ENCODE results near the gene CD79A. TPM values are rescaled to one million over a fixed set of nuclear protein-coding genes. Genes with fewer than 3 reads are reported as not detected.

The CD79A gene
- total RNA-seq, 4 donors from 2014 or later, result 0.22 to 1.5 TPM; not detected in 2

GRCh38 chr19:41915776-41916414 lies 38.8 kb downstream of the CD79A start:
- Histone ChIP-seq H3K4me1 (no peaks in the 10 kb centered on the region), H3K9me3 (no peaks in the 10 kb centered on the region), H3K4me3 (replicated peaks in 1 of 3) (no peak overlapping the region), H3K27me3 (peaks cover 17% of the 10 kb centered on the region), H3K36me3 (no peaks in the 10 kb centered on the region), H3K27ac (no peak overlapping the region)
- intact Hi-C loops (cut with DNase I), result no loop called here
- 25 to 28% methylated on average over 26 to 27 of the region's 27 CpGs for WGBS, 2 donors
- DNase-seq, result no peak
- TF ChIP-seq CTCF (IDR thresholded peaks at IDR 0.05) (no peak), POLR2A (IDR thresholded peaks at IDR 0.05) (no peak)

GRCh38 chr19:41917676-41918075 lies 40.6 kb downstream of the CD79A start:
- Histone ChIP-seq H3K4me1 (no peaks in the 10 kb centered on the region), H3K4me3 (replicated peaks in 1 of 3) (no peak overlapping the region), H3K27me3 (peaks cover 14% of the 10 kb centered on the region), H3K9me3 (no peaks in the 10 kb centered on the region), H3K36me3 (no peaks in the 10 kb centered on the region), H3K27ac (no peak overlapping the region)
- DNase-seq, result no peak
- intact Hi-C loops (cut with DNase I), result no loop called here
- TF ChIP-seq CTCF (IDR thresholded peaks at IDR 0.05), result no peak
- TF ChIP-seq POLR2A (IDR thresholded peaks at IDR 0.05), result no peak
- WGBS, 2 donors, result 44 to 48% methylated on average over 4 to 11 of the region's 12 CpGs

GRCh38 chr19:41918095-41918494 lies 41.0 kb downstream of the CD79A start:
- H3K4me1 ChIP-seq, result no peaks in the 10 kb centered on the region
- H3K4me3 ChIP-seq (replicated peaks in 1 of 3), result no peak overlapping the region
- DNase-seq, result no peak
- no peak overlapping the region for H3K27ac ChIP-seq
- intact Hi-C loops (cut with DNase I), result no loop called here
- no peak for TF ChIP-seq POLR2A (IDR thresholded peaks at IDR 0.05)
- no peak for TF ChIP-seq CTCF (IDR thresholded peaks at IDR 0.05)
- WGBS, 2 donors, result 83 to 88% methylated on average over 6 of the region's 6 CpGs
- H3K36me3 ChIP-seq, result no peaks in the 10 kb centered on the region
- no peaks in the 10 kb centered on the region for H3K9me3 ChIP-seq
- H3K27me3 ChIP-seq, result peaks cover 17% of the 10 kb centered on the region

- no peaks in the 10 kb centered on the region for H3K4me1 ChIP-seq
- no peaks in the 10 kb centered on the region for H3K36me3 ChIP-seq
- WGBS, 2 donors, result 89 to 90% methylated on average over 5 of the region's 5 CpGs
- TF ChIP-seq CTCF (IDR thresholded peaks at IDR 0.05) (no peak), POLR2A (IDR thresholded peaks at IDR 0.05) (no peak)
- no peak overlapping the region for H3K27ac ChIP-seq
- peaks cover 17% of the 10 kb centered on the region for H3K27me3 ChIP-seq
- intact Hi-C loops (cut with DNase I), result no loop called here
- no peak overlapping the region for H3K4me3 ChIP-seq (replicated peaks in 1 of 3)
- no peaks in the 10 kb centered on the region for H3K9me3 ChIP-seq
- no peak for DNase-seq
Measured at GRCh38 chr19:41918653-41919244, 41.7 kb downstream of the CD79A start.

GRCh38 chr19:41919948-41920712 lies 43.1 kb downstream of the CD79A start:
- intact Hi-C loops (cut with DNase I), result no loop called here
- no peak for TF ChIP-seq CTCF (IDR thresholded peaks at IDR 0.05)
- TF ChIP-seq POLR2A (IDR thresholded peaks at IDR 0.05), result no peak
- no peak for DNase-seq
- no peak overlapping the region for H3K27ac ChIP-seq
- no peak overlapping the region for H3K4me3 ChIP-seq (replicated peaks in 1 of 3)
- no peaks in the 10 kb centered on the region for H3K4me1 ChIP-seq
- WGBS, 2 donors, result 83 to 93% methylated on average over 26 to 31 of the region's 33 CpGs
- H3K36me3 ChIP-seq, result no peaks in the 10 kb centered on the region
- no peaks in the 10 kb centered on the region for H3K9me3 ChIP-seq
- H3K27me3 ChIP-seq, result peaks cover 16% of the 10 kb centered on the region

Measured in thyroid gland (tissue), 4 donors.